Heart right ventricle (tissue), 16 donors: ENCODE data around the gene LINC00237. TPM values are rescaled to one million over a fixed set of nuclear protein-coding genes. Genes with fewer than 3 reads are reported as not detected.

Source experiments
- ATAC-seq, 8 donors: fragments of 200-7000 bp; cut with Tn5 transposase; one replicate each; pipeline ENCODE4 v1.9.1; 2020; ENCODE audit warnings: mild to moderate bottlenecking in 8 of 8, moderate library complexity in 8 of 8, moderate number of reproducible peaks in 1 of 8
- DNase-seq, 2 donors: peaks; one replicate each; pipeline ENCODE4 v3.0.0-alpha.2; 2020
- H3K27ac ChIP-seq, 10 donors: fragments of 200-600 bp; sonication (generic) in 2 of 10; one replicate each; pipeline versions ENCODE4 v1.5.0 to v1.8.0; 2020 to 2022; ENCODE audit warnings: mild to moderate bottlenecking in 3 of 10
- H3K27me3 ChIP-seq, 7 donors: fragments of 200-600 bp; one replicate each; pipeline ENCODE4 v1.8.0; 2021 to 2022; ENCODE audit warnings: mild to moderate bottlenecking in 2 of 7
- H3K36me3 ChIP-seq, 9 donors: fragments of 200-600 bp; sonication (generic) in 1 of 9; one replicate each; pipeline versions ENCODE4 v1.5.0 to v1.8.0; 2020 to 2022; ENCODE audit warnings: mild to moderate bottlenecking in 2 of 9
- H3K4me1 ChIP-seq, 9 donors: fragments of 200-600 bp; sonication (generic) in 1 of 9; one replicate each; pipeline versions ENCODE4 v1.5.0 to v1.8.0; 2020 to 2022; ENCODE audit warnings: mild to moderate bottlenecking in 4 of 9
- H3K4me3 ChIP-seq, 10 donors: fragments of 200-600 bp; sonication (generic) in 2 of 10; one replicate each; pipeline versions ENCODE4 v1.5.0 to v1.8.0; 2020 to 2022; ENCODE audit warnings: mild to moderate bottlenecking in 7 of 10, moderate library complexity in 2 of 10
- H3K9me3 ChIP-seq, 11 donors: fragments of 200-600 bp in 10 of 11; sonication (generic) in 2 of 11; one replicate each; pipeline versions ENCODE4 v1.5.0 to v1.8.0; 2013 to 2022; ENCODE audit warnings: mild to moderate bottlenecking in 2 of 11, control low read depth in 1 of 11, moderate library complexity in 1 of 11
- WGBS, 2 donors: extraction: QIAGEN DNeasy Blood & Tissue Kit; methylation state at CpG; one replicate each; pipeline ENCODE4 v1.1.7; 2013; ENCODE audit warnings: inconsistent platforms in 1 of 2; 5-methylcytosine and 5-hydroxymethylcytosine counted together
- intact Hi-C, 10 donors: fragments of 100-400 bp; cut with DNase I; formaldehyde crosslinking; loops; one replicate each; pipeline versions ENCODE4 v1.11.1 to v1.14.2; 2022
- polyA plus RNA-seq, 2 donors: library from polyadenylated mRNA; stranded (reverse); fragments of 200-250 nt; gene quantifications; one replicate each; pipeline ENCODE4 v1.2.3, GENCODE V29; 2013
- total RNA-seq, 10 donors: library from RNA; stranded (reverse); fragmentation: NEBNext Ultra II Directional in 3 of 10; extraction: Animal tissue kit (Norgen Biotek cat#: 25700) in 3 of 10; gene quantifications; one replicate each; pipeline versions ENCODE4 v1.2.1 to v1.2.4, GENCODE V29; 2021 to 2023
- TF ChIP-seq, protein P1 (sequence below), 9 donors: fragments of 200-600 bp; sonication (generic) in 2 of 9; IDR thresholded peaks; one replicate each; pipeline versions ENCODE4 v1.5.0 to v1.8.0; 2021 to 2022; ENCODE audit warnings: antibody characterized with exemption in 9 of 9, mild to moderate bottlenecking in 5 of 9, moderate library complexity in 1 of 9
- donor health status: Arrhythmogenic right ventricular cardiomyopathy.
- donor health status: ischemic (EF 13 %, LVEDD 7.1; RV severe dilation, severe dysfunction).
- donor health status: healthy with polysubstance abuse.
- donor health status: DM: no; HTN: yes; CAD: no.
- donor health status: DM: no; HTN: no; CAD: no.
- donor health status: ischemic (EF 25% LVEDD 6.9; RV normal size, moderate dysfunction).
- donor health status: ischemic (EF 25% LVEDD 5.7; RV mildly dilated, moderate dysfunction).
- donor health status: healthy.
- donor health status: DM: yes; HTN: yes; CAD: no.
- donor health status: Ischemic cardiomyopathy.
- donor health status: ischemic (EF 35%, LVEDD 5.7; RV mildly dilated, moderate dysfunction).
- donor health status: nonischemic (EF 11% LVEDD 7.7; RV severe dilation, severe dysfunction).
- donor health status: DM: yes; HTN: yes; CAD: no.
- donor health status: PGD.
- donor health status: ischemic (EF 29% LVEDD 5.4; RV normal size, mild dysfunction).
- donor health status: nonischemic (EF 23%, LVEDD 6.1; RV moderate dilation, normal function).

The LINC00237 gene
- total and polyA plus RNA-seq, 12 donors: not detected

DNA sequence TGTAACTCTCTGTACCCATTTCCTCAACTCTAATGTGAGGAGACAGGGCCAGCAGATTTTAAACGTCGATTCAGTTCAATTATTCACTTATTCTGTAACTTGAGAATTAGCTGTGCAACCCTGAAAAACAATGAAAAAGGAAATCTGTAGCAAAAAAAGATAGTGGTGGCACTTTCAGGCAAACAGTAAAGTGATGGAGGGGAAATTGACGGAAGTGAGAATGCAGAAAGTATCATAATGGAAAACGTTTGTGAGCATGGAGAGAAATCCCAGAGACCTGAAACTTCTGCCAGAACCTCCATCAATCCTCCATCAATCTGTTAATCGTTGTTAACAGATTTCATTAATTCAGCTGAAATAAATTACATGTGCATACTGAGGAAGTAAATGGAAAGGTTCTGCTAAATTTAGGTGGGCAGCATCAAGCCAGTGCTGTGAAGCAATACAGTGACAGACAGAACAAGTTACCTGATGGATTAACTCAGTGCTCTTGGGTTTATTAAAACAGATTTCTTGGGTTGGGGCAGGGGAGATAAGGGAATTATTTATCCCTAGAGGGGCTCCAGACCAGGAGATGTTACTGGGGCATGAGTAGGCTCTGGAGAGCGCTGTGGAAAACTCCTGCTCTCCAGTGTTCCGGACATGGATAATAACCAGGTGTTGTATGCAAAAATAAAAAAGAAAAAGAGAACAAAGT, 37.2 kb upstream of the LINC00237 start:
- H3K4me1 ChIP-seq: no peaks in the 10 kb centered on the region
- H3K4me3 ChIP-seq: no peak overlapping the region
- intact Hi-C loops: no loop called here
- ATAC-seq: no peak
- no peak for DNase-seq
- H3K27me3 ChIP-seq: no peaks in the 10 kb centered on the region
- WGBS, 2 donors: 87 to 88% methylated on average over 7 of the region's 7 CpGs
- no peak overlapping the region for H3K27ac ChIP-seq
- TF ChIP-seq, protein P1, sequence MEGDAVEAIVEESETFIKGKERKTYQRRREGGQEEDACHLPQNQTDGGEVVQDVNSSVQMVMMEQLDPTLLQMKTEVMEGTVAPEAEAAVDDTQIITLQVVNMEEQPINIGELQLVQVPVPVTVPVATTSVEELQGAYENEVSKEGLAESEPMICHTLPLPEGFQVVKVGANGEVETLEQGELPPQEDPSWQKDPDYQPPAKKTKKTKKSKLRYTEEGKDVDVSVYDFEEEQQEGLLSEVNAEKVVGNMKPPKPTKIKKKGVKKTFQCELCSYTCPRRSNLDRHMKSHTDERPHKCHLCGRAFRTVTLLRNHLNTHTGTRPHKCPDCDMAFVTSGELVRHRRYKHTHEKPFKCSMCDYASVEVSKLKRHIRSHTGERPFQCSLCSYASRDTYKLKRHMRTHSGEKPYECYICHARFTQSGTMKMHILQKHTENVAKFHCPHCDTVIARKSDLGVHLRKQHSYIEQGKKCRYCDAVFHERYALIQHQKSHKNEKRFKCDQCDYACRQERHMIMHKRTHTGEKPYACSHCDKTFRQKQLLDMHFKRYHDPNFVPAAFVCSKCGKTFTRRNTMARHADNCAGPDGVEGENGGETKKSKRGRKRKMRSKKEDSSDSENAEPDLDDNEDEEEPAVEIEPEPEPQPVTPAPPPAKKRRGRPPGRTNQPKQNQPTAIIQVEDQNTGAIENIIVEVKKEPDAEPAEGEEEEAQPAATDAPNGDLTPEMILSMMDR (IDR thresholded peaks at IDR 0.05): no peak
- H3K9me3 ChIP-seq: no peaks in the 10 kb centered on the region
- H3K36me3 ChIP-seq: peaks cover 0 to 39% (median 0%) of the 10 kb centered on the region in 9 donors

- Histone ChIP-seq H3K4me3 (no peak overlapping the region), H3K36me3 (peaks cover 0 to 47% (median 1%) of the 10 kb centered on the region in 9 donors), H3K27me3 (no peaks in the 10 kb centered on the region), H3K27ac (no peak overlapping the region), H3K4me1 (no peaks in the 10 kb centered on the region), H3K9me3 (no peaks in the 10 kb centered on the region)
- TF ChIP-seq, protein P1 (IDR thresholded peaks at IDR 0.05): no peak
- DNase-seq (no peak), ATAC-seq (no peak)
- intact Hi-C loops: no loop called here
- 74 to 79% methylated on average over 5 of the region's 5 CpGs for WGBS, 2 donors
These were observed 35.7 kb upstream of the LINC00237 start for GRCh38 chr20:21141825-21142224.

DNA sequence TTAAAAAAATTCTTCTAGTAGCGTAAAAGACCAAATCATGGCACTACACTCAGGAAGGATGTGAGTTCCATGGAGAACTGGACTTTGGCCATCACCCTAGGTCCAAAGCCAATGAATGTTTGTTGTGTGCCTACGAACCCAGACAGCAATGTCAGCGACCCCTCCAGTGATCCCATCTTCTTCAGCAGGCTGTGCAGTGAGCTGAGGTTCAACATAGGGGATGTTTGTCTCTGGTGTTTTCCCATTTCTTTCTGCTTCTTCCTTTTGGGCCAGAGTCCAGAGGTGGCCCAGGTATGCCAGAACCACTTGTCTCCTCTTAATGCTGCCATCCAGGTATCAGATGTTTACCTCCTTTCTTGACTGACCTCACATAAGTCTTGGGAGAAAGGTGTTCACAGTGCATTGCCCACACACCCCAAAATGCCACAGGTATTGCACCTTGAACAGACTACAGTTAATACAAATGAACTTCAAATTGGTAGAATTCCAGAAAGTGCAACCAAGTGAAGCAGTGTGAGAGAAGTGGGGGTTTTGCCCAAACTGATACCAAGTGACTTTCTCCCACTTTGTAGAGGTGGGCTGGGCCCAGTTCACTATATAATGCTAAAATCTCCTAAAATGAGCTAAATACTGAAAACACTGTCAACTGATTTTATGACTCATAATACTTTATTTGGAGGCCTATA, 33.9 kb upstream of the LINC00237 start:
- 76 to 88% methylated on average over 3 of the region's 3 CpGs for WGBS, 2 donors
- H3K36me3 ChIP-seq: peaks cover 0 to 44% (median 7%) of the 10 kb centered on the region in 9 donors

DNA sequence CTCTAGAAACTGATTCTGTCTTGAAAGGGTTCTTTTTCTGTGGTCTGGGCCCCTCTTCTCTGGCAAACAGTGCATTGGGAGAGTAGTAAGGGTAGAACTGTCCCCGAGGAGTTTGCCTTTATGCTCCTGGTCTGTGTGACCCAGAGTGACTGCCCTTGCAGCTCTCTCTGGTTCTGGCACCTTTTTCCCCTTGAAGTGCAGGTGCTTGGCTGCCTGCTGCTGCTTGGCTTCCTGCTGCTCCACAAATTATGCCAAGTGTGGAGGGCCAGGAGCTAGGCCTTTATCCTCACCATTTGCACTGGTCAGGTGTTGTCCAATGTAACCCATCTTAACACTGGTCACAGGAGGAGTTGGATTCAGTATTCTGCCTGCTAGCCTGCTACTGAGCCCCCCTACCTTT, 30.9 kb upstream of the LINC00237 start:
- no peak overlapping the region for H3K27ac ChIP-seq
- WGBS, 2 donors: 60 to 63% methylated on average over 1 of the region's 1 CpG
- DNase-seq: no peak
- ATAC-seq: peak in 1 of 8 donors; percentile 62
- TF ChIP-seq, protein P1 (IDR thresholded peaks at IDR 0.05): no peak
- intact Hi-C loops: loop anchor here in 1 of 10 donors (10.0 kb wide), 1 partner anchor 238 kb away; no protein-coding TSS in a partner anchor
- peaks cover 0 to 63% (median 7%) of the 10 kb centered on the region in 9 donors for H3K36me3 ChIP-seq
- no peaks in the 10 kb centered on the region for H3K9me3 ChIP-seq
- H3K4me1 ChIP-seq: no peaks in the 10 kb centered on the region
- H3K4me3 ChIP-seq: no peak overlapping the region
- H3K27me3 ChIP-seq: no peaks in the 10 kb centered on the region

More for the DNA sequence above, 33.9 kb upstream of the LINC00237 start:
- Histone ChIP-seq H3K4me1 (no peaks in the 10 kb centered on the region), H3K4me3 (no peak overlapping the region), H3K9me3 (no peaks in the 10 kb centered on the region), H3K27me3 (no peaks in the 10 kb centered on the region), H3K27ac (no peak overlapping the region)
- intact Hi-C loops: loop anchor here in 1 of 10 donors (10.0 kb wide), 1 partner anchor 235 kb away; no protein-coding TSS in a partner anchor
- TF ChIP-seq, protein P1 (IDR thresholded peaks at IDR 0.05): no peak
- DNase-seq: no peak
- no peak for ATAC-seq
